HepG2 (cell line): ENCODE measurements around the gene PTPRM. TPM values are rescaled to one million over a fixed set of nuclear protein-coding genes. Genes with fewer than 3 reads are reported as not detected.

ENCODE experiments used
- ATAC-seq: fragments of 200-7000 bp; cut with Tn5 transposase; 3 replicates; pipeline ENCODE4 v1.9.1; 2020; ENCODE audit warnings: mild to moderate bottlenecking, moderate library complexity
- BruUV-seq: library from RNA; stranded (reverse); fragments of 400-500 nt; replicated peaks from 2 replicates; lab custom pipeline; 2021; lab: Mats Ljungman, UMichigan
- CTCF ChIA-PET: fragments of 300-600 bp; formaldehyde crosslinking; extraction: SDS; loops from one replicate; lab custom pipeline; 2021; ENCODE audit warnings: low total read pairs, inconsistent platforms, low intra/inter-chr PET ratio; lab: Yijun Ruan, JAX
- POLR2A ChIA-PET: fragments of 350-600 bp; sonication (Branson Sonifier 250); formaldehyde crosslinking; loops from one replicate; lab custom pipeline; 2020; ENCODE audit warnings: antibody characterized with exemption, inconsistent platforms; lab: Yijun Ruan, JAX
- DNase-seq: peaks from one replicate; pipeline ENCODE4 v3.0.0-alpha.2; 2015; ENCODE audit warnings: low spot score
- FAIRE-seq: peaks from 3 replicates; lab custom pipeline; 2011; peaks lifted over from hg19 to GRCh38; lab: Jason Lieb, UNC
- H2AFZ ChIP-seq: one replicate; pipeline ENCODE4 v1.6.1; 2011; ENCODE audit warnings: low read length, inconsistent platforms
- H3K27ac ChIP-seq: fragments of 300-600 bp; 3 replicates; pipeline ENCODE4 v1.8.0; 2011; ENCODE audit warnings: mixed run types, mild to moderate bottlenecking, mixed read lengths, low read length, inconsistent platforms; ENCODE audit not compliant: insufficient read depth; ENCODE audit errors: extremely low read length
- H3K27me3 ChIP-seq, 2 experiments: fragments of 200-600 bp in 1 of 2; 2 replicates in 1 of 2; 3 replicates in 1 of 2; pipeline versions ENCODE4 v1.6.0 to v1.8.0; 2011; ENCODE audit warnings: low read length in 2 of 2, mild to moderate bottlenecking in 2 of 2, moderate library complexity in 2 of 2, inconsistent platforms in 1 of 2; ENCODE audit not compliant: insufficient read depth in 2 of 2, control insufficient read depth in 1 of 2
- H3K36me3 ChIP-seq, 2 experiments: fragments of 200-600 bp in 1 of 2; replicated peaks in 1 of 2; 2 replicates in 1 of 2; 3 replicates in 1 of 2; pipeline versions ENCODE4 v1.5.1 to v1.8.0; 2011; ENCODE audit warnings: low read length in 2 of 2, inconsistent platforms in 1 of 2; ENCODE audit not compliant: insufficient read depth in 2 of 2, control insufficient read depth in 1 of 2
- H3K4me1 ChIP-seq: 2 replicates; pipeline ENCODE4 v1.5.1; 2012; ENCODE audit warnings: low read length, inconsistent platforms; ENCODE audit not compliant: insufficient read depth
- H3K4me2 ChIP-seq: 2 replicates; pipeline ENCODE4 v1.6.0; 2011; ENCODE audit warnings: low read depth, low read length, inconsistent platforms
- H3K4me3 ChIP-seq, 3 experiments: fragments of 200-600 bp in 1 of 3; sonication (generic), shearing (Covaris generic) in 1 of 3; replicated peaks in 1 of 3; 2 replicates each; pipeline ENCODE4 v1.5.1; 2011 to 2016; ENCODE audit warnings: low read length in 3 of 3, inconsistent platforms in 2 of 3, low read depth in 2 of 3, mild to moderate bottlenecking in 2 of 3, control low read depth in 1 of 3, mixed read lengths in 1 of 3; ENCODE audit not compliant: insufficient read depth in 1 of 3
- H3K79me2 ChIP-seq: one replicate; pipeline ENCODE4 v1.6.1; 2011; ENCODE audit warnings: low read length, inconsistent platforms; ENCODE audit not compliant: insufficient read depth
- H3K9ac ChIP-seq: 2 replicates; pipeline ENCODE4 v1.6.0; 2011; ENCODE audit warnings: mild to moderate bottlenecking, low read depth, low read length, inconsistent platforms; ENCODE audit not compliant: insufficient read depth
- H3K9me3 ChIP-seq: 2 replicates; pipeline ENCODE4 v1.5.1; 2012; ENCODE audit warnings: mild to moderate bottlenecking, low read length
- H4K20me1 ChIP-seq: 2 replicates; pipeline ENCODE4 v1.6.0; 2011; ENCODE audit warnings: inconsistent platforms, mild to moderate bottlenecking, low read length, moderate library complexity; ENCODE audit not compliant: insufficient read depth
- ATM ChIP-seq: fragments of 450-650 bp; IDR thresholded peaks from 2 replicates; pipeline ENCODE4 v1.7.1; 2017; ENCODE audit warnings: mild to moderate bottlenecking, borderline replicate concordance
- CEBPZ ChIP-seq: IDR thresholded peaks from 2 replicates; pipeline ENCODE4 v1.6.1; 2012; ENCODE audit warnings: low read length, improper control_type of control experiment
- GABPA ChIP-seq, 2 experiments: IDR thresholded peaks; 2 replicates each; pipeline ENCODE4 v1.6.1; 2011 to 2016; ENCODE audit warnings: low read depth in 2 of 2, low read length in 1 of 2, missing biosample characterization in 1 of 2, missing genetic modification characterization in 1 of 2
- PLRG1 ChIP-seq: fragments of 450-650 bp; conservative IDR thresholded peaks from 2 replicates; pipeline ENCODE4 v1.6.1; 2016
- POGK ChIP-seq: sonication (generic); formaldehyde crosslinking; conservative IDR thresholded peaks from 2 replicates; pipeline ENCODE4 v1.8.0; 2022; ENCODE audit warnings: mild to moderate bottlenecking, moderate library complexity, missing genetic modification reagents
- ZNF607 ChIP-seq: sonication (generic); formaldehyde crosslinking; IDR thresholded peaks from 2 replicates; pipeline ENCODE4 v1.5.1; 2020; ENCODE audit warnings: missing genetic modification reagents, mild to moderate bottlenecking, borderline replicate concordance
- WGBS: methylation state at CpG from one replicate; pipeline ENCODE4 v1.1.6; 2017; ENCODE audit warnings: low lambda C conversion rate; 5-methylcytosine and 5-hydroxymethylcytosine counted together
- in situ Hi-C: cut with HindIII; loops from 2 replicates; pipeline ENCODE4 v1.10.0; 2017; ENCODE audit warnings: low pct_unique_long_range_greater_than_20kb; ENCODE audit not compliant: extremely low pct_ligation_motif_present
- intact Hi-C: fragments of 100-400 bp; cut with micrococcal nuclease; formaldehyde crosslinking; loops from one replicate; pipeline ENCODE4 v1.10.0; 2022; ENCODE audit not compliant: unreplicated experiment
- polyA plus RNA-seq, 8 experiments: library from polyadenylated mRNA; depleted of rRNA in 3 of 8; stranded (reverse) in 7 of 8; unstranded in 1 of 8; fragments of >200 nt; fragmentation: Illumina TruSeq in 4 of 8; extraction: Trizol in 4 of 8; gene quantifications; 2 replicates each; pipeline versions ENCODE4 v1.2.1 to v1.2.3, GENCODE V29; 2011 to 2016; ENCODE audit warnings: low read depth in 4 of 8, missing spikeins in 1 of 8, mixed read lengths in 1 of 8; ENCODE audit not compliant: insufficient read depth in 1 of 8
- total RNA-seq, 5 experiments: library from RNA; depleted of rRNA; stranded (reverse); fragments of >200 nt; fragmentation: Illumina TruSeq; extraction: Trizol; gene quantifications; 2 replicates each; pipeline ENCODE4 v1.2.3, GENCODE V29; 2016; ENCODE audit warnings: low read depth in 1 of 5

PTPRM gene
- total and polyA plus RNA-seq, 2 of the 13 experiments (the other 11 are each of a cell fraction or from before 2014, with no cell fraction given), result 12.6 to 108 TPM

GRCh38 chr18:8242151-8242696 lies 675.1 kb downstream of the PTPRM start:
- H3K4me2 ChIP-seq, result no peak overlapping the region
- in situ Hi-C loops, result loop anchor here (25.0 kb wide), 1 partner anchor 105 kb away; no protein-coding TSS in a partner anchor
- TF ChIP-seq PLRG1 (no peak), ZNF607 (CRISPR knock-in tag) (no peak), POGK (CRISPR knock-in tag) (no peak)
- H3K79me2 ChIP-seq, result no peaks in the 10 kb centered on the region
- no peak overlapping the region for H2AFZ ChIP-seq
- peaks cover 21% of the 10 kb centered on the region for H3K4me1 ChIP-seq
- no TSS peak for BruUV-seq
- ChIA-PET POLR2A (no interaction called here), CTCF (no interaction called here)
- no peaks in the 10 kb centered on the region; a peak in 2 of 5 replicates for H3K36me3 ChIP-seq
- FAIRE-seq (no peak), DNase-seq (no peak), ATAC-seq (no peak)
- no peak overlapping the region for H3K27ac ChIP-seq
- H4K20me1 ChIP-seq, result no peaks in the 10 kb centered on the region
- no peaks in the 10 kb centered on the region for H3K27me3 ChIP-seq
- no peak overlapping the region for H3K4me3 ChIP-seq
- 93% methylated on average over 1 of the region's 1 CpG for WGBS
- H3K9ac ChIP-seq, result no peak overlapping the region
- intact Hi-C loops, result no loop called here
- no peaks in the 10 kb centered on the region for H3K9me3 ChIP-seq

GRCh38 chr18:8247700-8248099 lies 680.6 kb downstream of the PTPRM start:
- H3K36me3 ChIP-seq, result peaks cover 0 to 1% of the 10 kb centered on the region in 2 experiments; a peak in 2 of 5 replicates
- H3K4me2 ChIP-seq, result no peak overlapping the region
- H3K27ac ChIP-seq, result no peak overlapping the region
- no peaks in the 10 kb centered on the region for H3K9me3 ChIP-seq
- DNase-seq, result no peak
- ChIA-PET POLR2A (no interaction called here), CTCF (no interaction called here)
- ATAC-seq, result no peak
- no TSS peak for BruUV-seq
- H3K4me1 ChIP-seq, result no peaks in the 10 kb centered on the region
- in situ Hi-C loops, result loop anchor here (25.0 kb wide), 1 partner anchor 110 kb away; no protein-coding TSS in a partner anchor
- FAIRE-seq, result no peak
- H3K4me3 ChIP-seq, result no peak overlapping the region
- H3K79me2 ChIP-seq, result no peaks in the 10 kb centered on the region
- no peak overlapping the region for H3K9ac ChIP-seq
- TF ChIP-seq ATM (no peak), CEBPZ (no peak), GABPA (IDR thresholded peaks at IDR 0.05; ENCODE audit: low read depth, low read length) (no peak), GABPA (CRISPR knock-in tag; IDR thresholded peaks at IDR 0.05; ENCODE audit: low read depth) (no peak)
- no peaks in the 10 kb centered on the region for H3K27me3 ChIP-seq
- H2AFZ ChIP-seq, result no peak overlapping the region
- H4K20me1 ChIP-seq, result no peaks in the 10 kb centered on the region
- 90% methylated on average over 6 of the region's 6 CpGs for WGBS
- intact Hi-C loops, result no loop called here
